ENCODE measurements around the gene ALK.

The ALK gene

GRCh38 chr2:29304399-29305060 lies 616.9 kb downstream of the ALK start:
- no peak overlapping the region for H3K4me3 ChIP-seq (ENCODE audit: low read depth, low read length)
- DNase-seq (ENCODE audit: low read depth), result no peak

- DNase-seq (ENCODE audit: low read depth), result no peak
- no peak overlapping the region for H3K4me3 ChIP-seq (ENCODE audit: low read depth, low read length)
These were observed 624.8 kb downstream of the ALK start for GRCh38 chr2:29296585-29296984.

- no peak for DNase-seq (ENCODE audit: low read depth)
- no peak overlapping the region for H3K4me3 ChIP-seq (ENCODE audit: low read depth, low read length)
These were observed 625.5 kb downstream of the ALK start for GRCh38 chr2:29295845-29296244.

GRCh38 chr2:29293830-29294438 lies 627.5 kb downstream of the ALK start:
- no peak for DNase-seq (ENCODE audit: low read depth)
- H3K4me3 ChIP-seq (ENCODE audit: low read depth, low read length), result no peak overlapping the region

- no peak overlapping the region for H3K4me3 ChIP-seq (ENCODE audit: low read depth, low read length)
- DNase-seq (ENCODE audit: low read depth), result no peak
These were observed 630.9 kb downstream of the ALK start for GRCh38 chr2:29290293-29291047.

- no peak overlapping the region for H3K4me3 ChIP-seq (ENCODE audit: low read depth, low read length)
- no peak for DNase-seq (ENCODE audit: low read depth)
These were observed 636.7 kb downstream of the ALK start for GRCh38 chr2:29284671-29285070.

GRCh38 chr2:29281916-29282247 lies 639.5 kb downstream of the ALK start:
- no peak overlapping the region for H3K4me3 ChIP-seq (ENCODE audit: low read depth, low read length)
- no peak for DNase-seq (ENCODE audit: low read depth)

- no peak overlapping the region for H3K4me3 ChIP-seq (ENCODE audit: low read depth, low read length)
- no peak for DNase-seq (ENCODE audit: low read depth)
These were observed 640.1 kb downstream of the ALK start for GRCh38 chr2:29281086-29281915.

- no peak for DNase-seq (ENCODE audit: low read depth)
- no peak overlapping the region for H3K4me3 ChIP-seq (ENCODE audit: low read depth, low read length)
These were observed 642.4 kb downstream of the ALK start for GRCh38 chr2:29278966-29279365.

GRCh38 chr2:29276151-29276550 lies 645.2 kb downstream of the ALK start:
- no peak overlapping the region for H3K4me3 ChIP-seq (ENCODE audit: low read depth, low read length)
- no peak for DNase-seq (ENCODE audit: low read depth)

- DNase-seq (ENCODE audit: low read depth), result no peak
- H3K4me3 ChIP-seq (ENCODE audit: low read depth, low read length), result no peak overlapping the region
These were observed 646.2 kb downstream of the ALK start for GRCh38 chr2:29275186-29275585.

- no peak overlapping the region for H3K4me3 ChIP-seq (ENCODE audit: low read depth, low read length)
- DNase-seq (ENCODE audit: low read depth), result no peak
These were observed 647.4 kb downstream of the ALK start for GRCh38 chr2:29273685-29274611.

GRCh38 chr2:29273004-29273684 lies 648.2 kb downstream of the ALK start:
- no peak overlapping the region for H3K4me3 ChIP-seq (ENCODE audit: low read depth, low read length)
- no peak for DNase-seq (ENCODE audit: low read depth)

GRCh38 chr2:29272311-29272710 lies 649.1 kb downstream of the ALK start:
- no peak for DNase-seq (ENCODE audit: low read depth)
- H3K4me3 ChIP-seq (ENCODE audit: low read depth, low read length), result no peak overlapping the region

- no peak overlapping the region for H3K4me3 ChIP-seq (ENCODE audit: low read depth, low read length)
- DNase-seq (ENCODE audit: low read depth), result no peak
These were observed 650.7 kb downstream of the ALK start for GRCh38 chr2:29270701-29271121.

- DNase-seq (ENCODE audit: low read depth), result no peak
- no peak overlapping the region for H3K4me3 ChIP-seq (ENCODE audit: low read depth, low read length)
These were observed 651.6 kb downstream of the ALK start for GRCh38 chr2:29269765-29270109.

- H3K4me3 ChIP-seq (ENCODE audit: low read depth, low read length), result no peak overlapping the region
These were observed 652.2 kb downstream of the ALK start for GRCh38 chr2:29269095-29269764.

GRCh38 chr2:29267720-29268119 lies 653.7 kb downstream of the ALK start:
- H3K4me3 ChIP-seq (ENCODE audit: low read depth, low read length), result no peak overlapping the region
- no peak for DNase-seq (ENCODE audit: low read depth)

More at GRCh38 chr2:29269095-29269764, 652.2 kb downstream of the ALK start:
- no peak for DNase-seq (ENCODE audit: low read depth)
